Activated CD4-positive, CD25-positive, alpha-beta regulatory T cell treated with anti-CD3 and anti-CD28 coated beads, Interleukin-2, amount 50 U/mL, for 72 hours (primary cell): ENCODE results near the gene PPM1M.

Source experiments
- DNase-seq: peaks from one replicate; pipeline ENCODE4 v3.0.0; 2021

The PPM1M gene

GRCh38 chr3:52299247-52299878 lies 53.8 kb downstream of the PPM1M start:
- DNase-seq: no peak
